ENCODE measurements around the gene NUTM1.

- TF ChIP-seq CTCF (IDR thresholded peaks at IDR 0.05) (no peak), POLR2A (IDR thresholded peaks at IDR 0.05) (no peak)
Measured at GRCh38 chr15:34318277-34319079, 24.6 kb upstream of the NUTM1 start.
